HG03521 (cell line): ENCODE data around the gene DDX25.
"Not testable (repeated sequence)": the region's sequence is repeated elsewhere in the genome, so short reads cannot be mapped to it uniquely, and the experiment has no call there.

Experiments
- ATAC-seq: cut with Tn5 transposase; IDR thresholded peaks from one replicate; pipeline ENCODE4 v1.9.1; 2021; ENCODE audit warnings: mild to moderate bottlenecking, moderate library complexity; ENCODE audit not compliant: unreplicated experiment

DDX25 gene

GRCh38 chr11:125902927-125903710 lies 1.2 kb upstream of the DDX25 start, which contains the start of gene PUS3:
TSS of gene PUS3 (minus strand) at chr11:125903206. CDS start at chr11:125896284, 6,922 bp downstream.
- ATAC-seq: peak; percentile 88

GRCh38 chr11:125904678-125905077 lies 370 bp downstream of the DDX25 start:
- ATAC-seq: no peak

DNA sequence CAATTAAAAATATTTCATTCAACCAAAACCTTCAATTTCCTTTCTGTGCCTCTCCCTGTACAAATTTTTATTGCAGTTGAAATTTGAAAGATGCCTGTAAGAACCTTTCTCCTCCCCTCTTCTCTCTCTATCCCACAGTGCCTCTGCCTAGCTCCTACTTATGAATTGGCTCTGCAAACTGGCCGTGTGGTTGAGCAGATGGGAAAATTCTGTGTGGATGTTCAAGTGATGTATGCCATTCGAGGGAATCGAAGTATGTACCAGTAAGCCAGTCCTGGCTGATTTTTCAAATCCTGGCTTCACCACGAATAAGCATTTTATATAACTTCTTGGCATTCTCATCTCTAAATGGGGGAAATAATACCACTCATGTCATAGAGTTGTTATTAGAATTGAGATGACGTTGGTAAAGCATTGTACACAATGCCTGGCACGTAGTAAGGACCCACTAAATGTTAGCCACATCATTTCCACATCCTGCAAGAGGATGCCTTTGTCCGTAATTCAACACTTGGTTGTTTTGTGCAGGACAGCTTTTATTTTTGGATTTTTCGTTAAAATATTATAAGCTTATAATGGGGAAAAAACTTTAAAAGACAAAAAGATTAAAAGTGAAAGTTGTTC lies 6.0 kb downstream of the DDX25 start:
- ATAC-seq: no peak

DNA sequence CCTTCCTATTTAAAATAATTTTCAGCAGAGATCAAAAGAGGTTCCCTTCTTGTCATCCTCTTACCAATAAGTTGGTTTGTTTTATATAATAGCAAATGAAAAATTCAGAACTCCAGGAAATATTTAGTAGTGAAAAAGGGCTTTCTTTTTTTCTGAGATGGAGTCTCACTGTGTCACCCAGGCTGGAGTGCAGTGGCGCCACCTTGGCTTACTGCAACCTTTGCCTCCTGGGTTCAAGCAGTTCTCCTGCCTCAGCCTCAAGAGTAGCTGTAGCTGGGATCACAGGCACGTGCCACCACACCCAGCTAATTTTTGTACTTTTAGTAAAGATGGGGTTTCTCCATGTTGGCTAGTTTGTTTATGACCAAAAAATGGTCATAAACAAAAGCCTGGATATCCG lies 10.3 kb downstream of the DDX25 start:
- not testable (repeated sequence) for ATAC-seq

- ATAC-seq: no peak
Observed at GRCh38 chr11:125916683-125917347, 12.5 kb downstream of the DDX25 start.

DNA sequence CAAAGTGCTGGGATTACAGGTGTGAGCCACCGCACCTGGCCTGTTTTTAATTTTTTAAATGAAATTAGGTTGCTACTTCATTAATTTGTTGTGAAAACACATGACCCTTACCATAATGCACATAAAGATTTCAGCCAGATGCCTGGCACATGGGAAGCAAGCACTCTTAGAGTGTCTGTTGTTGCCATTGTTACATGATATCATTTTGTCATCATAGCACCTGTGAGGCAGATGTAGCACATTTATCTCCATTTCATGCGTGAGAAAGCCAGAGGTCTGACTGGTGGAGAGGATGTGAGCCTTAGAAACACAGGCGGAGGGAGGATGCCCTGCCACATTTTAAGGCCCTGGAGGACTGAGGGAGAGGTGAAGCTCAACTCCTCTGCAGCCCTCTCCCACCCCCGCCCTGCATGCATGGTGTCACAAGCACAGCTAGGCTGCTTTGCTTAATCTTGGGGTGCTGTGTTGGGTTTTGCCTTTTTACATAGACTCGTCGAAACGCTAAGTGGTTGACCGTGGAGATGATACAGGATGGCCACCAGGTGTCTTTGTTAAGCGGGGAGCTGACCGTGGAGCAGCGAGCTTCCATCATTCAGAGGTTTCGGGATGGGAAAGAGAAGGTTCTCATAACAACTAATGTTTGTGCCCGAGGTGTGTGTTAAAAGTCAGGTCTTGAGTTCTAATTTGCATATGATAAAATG lies 14.0 kb downstream of the DDX25 start:
- no peak for ATAC-seq

DNA sequence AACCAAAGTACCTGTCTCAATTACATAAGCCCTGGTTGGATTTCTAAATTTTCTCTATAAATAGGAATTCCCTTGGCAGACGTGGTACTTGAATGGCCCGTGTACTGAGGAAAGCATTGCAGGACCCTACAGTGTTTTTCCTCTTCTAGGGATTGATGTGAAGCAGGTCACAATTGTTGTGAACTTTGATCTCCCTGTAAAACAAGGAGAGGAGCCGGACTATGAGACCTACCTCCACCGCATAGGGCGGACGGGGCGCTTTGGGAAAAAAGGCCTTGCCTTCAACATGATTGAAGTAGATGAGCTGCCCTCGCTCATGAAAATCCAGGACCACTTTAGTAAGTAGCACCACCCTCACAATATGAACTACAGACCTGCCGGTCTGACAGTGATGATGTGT lies 16.7 kb downstream of the DDX25 start:
- no peak for ATAC-seq

DNA sequence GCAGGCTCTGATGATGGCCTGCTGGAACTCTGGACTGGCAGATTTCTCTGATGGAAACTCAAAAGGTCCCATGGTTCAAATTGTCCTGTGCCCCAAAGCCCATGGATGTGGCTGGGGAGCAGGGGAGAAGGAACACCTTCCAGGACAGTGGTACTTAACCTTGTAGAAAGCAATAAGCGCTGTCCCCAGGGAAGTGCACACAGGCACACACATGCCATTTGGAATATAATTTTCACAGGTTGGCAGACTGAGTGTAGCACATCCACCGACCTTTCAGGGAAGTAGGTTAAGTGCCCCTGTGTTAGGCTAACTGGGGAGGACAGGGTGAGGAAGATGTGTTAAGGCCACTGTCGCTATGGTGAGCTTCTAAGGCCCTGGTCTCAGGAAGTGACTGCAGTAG lies 17.8 kb downstream of the DDX25 start:
- no peak for ATAC-seq

GRCh38 chr11:125923012-125923579 lies 18.8 kb downstream of the DDX25 start:
- no peak for ATAC-seq

DNA sequence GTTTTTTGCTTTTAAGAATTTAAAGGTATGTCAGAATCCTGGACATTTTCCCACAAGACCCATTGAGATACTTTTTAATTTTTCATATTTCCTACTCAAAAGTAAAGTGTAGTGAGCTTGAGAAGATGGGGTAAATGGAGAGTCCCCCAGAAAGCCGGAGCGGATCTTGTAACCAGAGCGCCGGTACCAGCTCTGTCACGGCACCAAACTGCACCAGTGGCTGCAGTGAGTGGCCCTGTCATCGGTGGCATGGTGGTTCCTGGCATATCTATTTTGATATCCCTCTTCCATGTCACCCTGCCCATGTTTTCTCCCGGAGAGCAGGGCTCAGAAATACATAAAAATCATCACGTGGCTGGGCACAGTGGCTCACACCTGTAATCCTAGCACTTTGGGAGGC lies 19.3 kb downstream of the DDX25 start:
- ATAC-seq: no peak

DNA sequence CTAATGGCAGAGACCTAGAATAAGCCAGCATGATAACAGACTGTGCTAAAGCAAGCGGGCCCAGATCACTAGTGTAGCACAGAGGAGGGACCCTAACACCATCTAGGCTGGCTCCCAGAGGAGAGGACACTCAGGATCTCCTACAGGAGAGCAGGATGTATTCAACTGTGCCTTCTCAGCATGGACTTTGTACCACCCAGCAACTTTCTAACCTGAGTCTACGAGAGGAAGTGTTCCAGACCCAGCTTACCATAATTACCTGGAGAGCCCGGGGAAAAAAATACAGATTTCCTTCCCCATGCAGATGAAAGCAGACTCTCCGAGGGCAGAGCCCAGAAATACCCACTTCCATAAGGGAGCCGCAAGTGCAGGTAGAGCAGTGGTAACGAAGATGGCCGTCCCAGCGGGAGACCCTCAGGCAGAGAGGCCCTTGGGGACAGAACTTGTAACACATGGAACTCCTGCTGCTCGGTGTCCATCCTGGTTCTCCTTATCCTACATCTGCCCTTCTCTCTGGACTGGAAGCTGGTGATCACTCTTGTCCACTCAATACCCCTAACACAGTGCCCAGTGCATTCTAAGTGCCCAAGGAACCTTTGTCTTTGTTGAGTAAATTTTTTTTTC lies 20.2 kb downstream of the DDX25 start:
- no peak for ATAC-seq

DNA sequence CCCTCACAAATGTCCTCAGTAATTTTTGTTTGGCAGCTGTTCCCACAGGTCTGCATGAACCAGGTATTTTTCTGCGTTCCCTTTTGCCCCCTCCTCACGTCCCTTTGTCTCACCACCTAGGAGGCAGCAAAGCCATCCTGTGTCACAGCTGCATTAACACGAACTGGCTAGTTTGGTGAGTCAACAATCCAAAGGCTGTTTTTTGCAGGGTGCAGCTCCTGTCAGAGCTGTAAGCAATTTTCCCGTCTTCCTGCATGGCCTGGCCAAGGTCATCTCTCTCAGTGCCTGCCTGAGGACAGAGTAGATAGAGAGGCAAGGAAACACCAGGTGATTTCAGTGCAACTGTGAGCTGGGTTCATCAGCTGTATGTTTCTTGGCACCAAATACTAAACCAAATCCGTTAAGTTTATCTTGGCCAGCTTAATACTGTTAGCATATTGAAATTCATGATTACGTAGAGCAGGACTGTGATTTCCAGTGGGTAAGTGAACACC lies 21.0 kb downstream of the DDX25 start:
- no peak for ATAC-seq

GRCh38 chr11:125925804-125926203 lies 21.5 kb downstream of the DDX25 start:
- ATAC-seq: no peak

DNA sequence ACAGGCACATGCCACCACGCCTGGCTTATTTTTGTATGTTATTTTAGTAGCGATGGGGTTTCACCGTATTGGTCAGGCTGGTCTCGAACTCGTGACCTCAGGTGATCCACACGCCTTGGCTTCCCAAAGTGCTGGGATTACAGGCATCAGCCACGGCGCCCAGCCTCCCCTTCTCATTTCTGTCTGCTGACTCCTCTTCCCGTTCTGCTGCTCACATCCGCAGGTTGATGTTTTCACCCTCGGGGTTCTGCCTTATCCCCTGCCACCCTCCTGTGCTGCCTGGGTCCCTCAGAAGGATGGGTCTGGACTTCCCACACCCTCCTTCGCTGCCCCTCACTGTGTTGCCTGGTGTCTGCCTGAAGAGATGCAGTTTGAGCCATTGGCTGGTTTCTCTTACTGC lies 22.4 kb downstream of the DDX25 start:
- no peak for ATAC-seq

DNA sequence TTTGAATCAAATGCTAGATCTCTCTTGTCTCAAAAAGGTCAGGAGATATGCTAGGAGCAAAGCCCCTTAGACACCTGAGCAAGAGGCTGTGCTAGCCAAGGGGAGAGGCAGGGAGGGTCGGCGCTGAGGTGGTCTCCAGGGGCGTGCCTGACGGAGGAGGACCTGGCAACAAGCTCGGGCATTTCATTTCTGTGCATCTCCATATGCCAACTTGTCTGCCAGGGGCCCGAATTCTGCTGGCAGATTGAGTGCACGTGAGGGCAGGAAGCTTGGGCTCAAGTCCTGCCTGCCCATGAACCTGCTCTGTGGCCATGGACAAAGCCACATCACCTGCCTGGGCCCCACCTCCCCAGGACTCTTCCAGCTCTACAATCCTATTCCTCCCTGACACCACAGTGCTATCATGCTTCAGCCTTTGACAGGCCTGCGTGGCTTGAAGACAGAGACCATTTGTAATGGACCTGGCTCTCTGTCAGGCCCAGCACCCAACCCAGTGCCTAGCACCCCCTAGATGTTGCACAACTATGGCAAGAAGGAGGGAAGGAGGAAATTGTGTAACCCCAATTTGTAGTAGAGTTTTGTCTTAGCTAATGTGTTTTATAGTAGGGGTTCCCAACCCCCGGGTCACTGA lies 25.3 kb downstream of the DDX25 start:
- ATAC-seq: no peak

GRCh38 chr11:125930076-125930450 lies 25.8 kb downstream of the DDX25 start:
- no peak for ATAC-seq

GRCh38 chr11:125931116-125931515 lies 26.8 kb downstream of the DDX25 start:
- no peak for ATAC-seq

DNA sequence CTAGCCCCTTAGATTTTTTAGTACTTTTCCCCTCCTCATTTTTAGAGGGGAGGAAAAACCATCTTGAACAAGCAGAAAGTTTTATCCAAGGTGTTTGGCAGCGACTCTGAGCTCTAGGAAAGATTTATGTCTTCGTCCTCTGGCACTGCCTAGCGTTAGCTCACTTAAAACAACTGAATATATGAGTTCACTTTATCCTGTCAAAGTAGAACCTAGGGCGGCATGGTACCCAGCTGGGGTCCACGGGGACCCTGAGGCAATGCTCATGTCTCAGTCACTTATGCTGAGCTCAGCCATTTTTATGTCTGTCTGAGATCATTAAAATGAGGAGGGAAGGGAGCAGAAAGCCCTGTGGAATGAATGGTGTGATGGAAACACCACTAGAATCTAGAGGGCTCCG lies 27.4 kb downstream of the DDX25 start:
- ATAC-seq: no peak

- no peak for ATAC-seq
Observed at GRCh38 chr11:125932301-125932700, 28.0 kb downstream of the DDX25 start.
